AG04450 (cell line): ENCODE results near the gene ST6GALNAC2. TPM values are rescaled to one million over a fixed set of nuclear protein-coding genes. Genes with fewer than 3 reads are reported as not detected.
"Not testable (repeated sequence)": the region's sequence is repeated elsewhere in the genome, so short reads cannot be mapped to it uniquely, and the experiment has no call there.

ENCODE experiments used
- CTCF ChIA-PET: fragments of 300-600, 350-600 bp; formaldehyde crosslinking; extraction: SDS; loops from one replicate; lab custom pipeline; 2022; ENCODE audit warnings: antibody characterized with exemption, inconsistent platforms; lab: Charles Lee
- POLR2A ChIA-PET: fragments of 350-600 bp; formaldehyde crosslinking; extraction: SDS; loops from one replicate; lab custom pipeline; 2021; ENCODE audit warnings: antibody characterized with exemption, inconsistent platforms; lab: Yijun Ruan, JAX
- DNase-seq: peaks from one replicate; pipeline ENCODE4 v3.0.0-alpha.2; 2011; ENCODE audit warnings: low read depth, low spot score
- H3K27ac ChIP-seq: one replicate; pipeline ENCODE4 v1.5.1; 2012; ENCODE audit warnings: low read depth, low read length, control low read depth
- H3K27me3 ChIP-seq: one replicate; pipeline ENCODE4 v1.6.0; 2012; ENCODE audit warnings: low read length; ENCODE audit not compliant: control insufficient read depth, insufficient read depth
- H3K4me3 ChIP-seq: 2 replicates; pipeline ENCODE4 v1.5.1; 2011; ENCODE audit warnings: mild to moderate bottlenecking, low read depth, low read length, control low read depth
- H3K9me3 ChIP-seq: 2 replicates; pipeline ENCODE4 v1.5.1; 2012; ENCODE audit warnings: low read length; ENCODE audit not compliant: control insufficient read depth, insufficient read depth
- CTCF ChIP-seq: IDR thresholded peaks from 2 replicates; pipeline ENCODE4 v1.5.1; 2011; ENCODE audit warnings: low read depth, low read length, control low read depth, inconsistent platforms
- polyA plus RNA-seq: library from polyadenylated mRNA; depleted of rRNA; stranded (reverse); fragments of >200 nt; gene quantifications from 2 replicates; pipeline ENCODE4 v1.2.3, GENCODE V29; 2011

The ST6GALNAC2 gene
- polyA plus RNA-seq, 1 experiment: 0.36 TPM

GRCh38 chr17:76524598-76525512 is 60.8 kb downstream of the ST6GALNAC2 start:
- POLR2A ChIA-PET: interaction anchor here (1.0 to 1.4 kb wide), 3 partner anchors 9 to 32 kb away, joined by 4 to 8 read pairs (median 8); no protein-coding TSS in a partner anchor
- Histone ChIP-seq H3K9me3 (no peaks in the 10 kb centered on the region), H3K27me3 (no peaks in the 10 kb centered on the region), H3K27ac (peak overlapping the region; percentile 31), H3K4me3 (no peak overlapping the region)
- TF ChIP-seq CTCF: no peak
- CTCF ChIA-PET: interaction anchor here (1.1 to 3.6 kb wide), 7 partner anchors 10 to 190 kb away, joined by 4 to 41 read pairs (median 14); partner anchors contain the start of gene PRCD
- no peak for DNase-seq

- H3K27me3 ChIP-seq: no peaks in the 10 kb centered on the region
- TF ChIP-seq CTCF: peak; percentile 99
- no peaks in the 10 kb centered on the region for H3K9me3 ChIP-seq
- no peak overlapping the region for H3K4me3 ChIP-seq
- ChIA-PET CTCF (interaction anchor here (0.6 to 3.7 kb wide), 48 partner anchors 9 to 218 kb away, joined by 3 to 46 read pairs (median 5); partner anchors contain the start of genes AANAT, JMJD6, METTL23 and MXRA7), POLR2A (interaction anchor here (0.8 to 1.0 kb wide), 2 partner anchors 23 to 34 kb away, joined by 3 read pairs; no protein-coding TSS in a partner anchor)
- no peak overlapping the region for H3K27ac ChIP-seq
- no peak for DNase-seq
Observed at GRCh38 chr17:76523084-76524037, 62.3 kb downstream of the ST6GALNAC2 start.

- H3K4me3 ChIP-seq, H3K27ac ChIP-seq, POLR2A ChIA-PET, H3K27me3 ChIP-seq, DNase-seq, H3K9me3 ChIP-seq: not testable (repeated sequence)
- CTCF ChIA-PET: interaction anchor here (1.9 to 3.7 kb wide), 3 partner anchors 15 to 102 kb away, joined by 6 to 46 read pairs (median 14); no protein-coding TSS in a partner anchor
Observed at GRCh38 chr17:76521683-76522082, 64.0 kb downstream of the ST6GALNAC2 start.

- TF ChIP-seq CTCF: no peak
- Histone ChIP-seq H3K4me3 (no peak overlapping the region), H3K27ac (no peak overlapping the region), H3K27me3 (no peaks in the 10 kb centered on the region), H3K9me3 (no peaks in the 10 kb centered on the region)
- no peak for DNase-seq
- ChIA-PET CTCF (interaction anchor here (1.9 to 3.7 kb wide), 2 partner anchors 25 to 103 kb away, joined by 6 to 46 read pairs; no protein-coding TSS in a partner anchor), POLR2A (no interaction called here)
Observed at GRCh38 chr17:76521262-76521661, 64.4 kb downstream of the ST6GALNAC2 start.
